Activated T-helper 2 cell treated with anti-CD3 and anti-CD28 coated beads, Interferon-gamma antibody, Interleukin-2, Interleukin-4, amounts not matched to agents 10 μg/mL and 5 μg/mL and 100 μg/mL, durations not matched to agents 14 hours and 24 hours and 36 hours (primary cell): ENCODE measurements around the gene HSPBP1. TPM values are rescaled to one million over a fixed set of nuclear protein-coding genes. Genes with fewer than 3 reads are reported as not detected.

Experiments used
- DNase-seq: peaks from one replicate; pipeline ENCODE4 v3.0.0; 2021; ENCODE audit warnings: low spot score
- H3K27ac Mint-ChIP-seq: one replicate; pipeline ENCODE4 v1.8.0; 2021; ENCODE audit warnings: mixed read lengths
- H3K27me3 Mint-ChIP-seq: one replicate; pipeline ENCODE4 v1.8.0; 2021; ENCODE audit warnings: low read depth, mixed read lengths
- H3K36me3 Mint-ChIP-seq: one replicate; pipeline ENCODE4 v1.8.0; 2021; ENCODE audit warnings: low read depth, mixed read lengths
- H3K4me1 Mint-ChIP-seq: one replicate; pipeline ENCODE4 v1.8.0; 2021; ENCODE audit warnings: low read depth, mixed read lengths
- H3K4me3 Mint-ChIP-seq: one replicate; pipeline ENCODE4 v1.8.0; 2021; ENCODE audit warnings: low read depth, mild to moderate bottlenecking, moderate library complexity, mixed read lengths
- H3K9me3 Mint-ChIP-seq: one replicate; pipeline ENCODE4 v1.8.0; 2021; ENCODE audit warnings: mixed read lengths
- intact Hi-C: fragments of 100-400 bp; cut with micrococcal nuclease; formaldehyde crosslinking; loops from one replicate; pipeline ENCODE4 v1.15.1; 2023
- total RNA-seq: library from RNA; stranded (reverse); gene quantifications from 2 replicates; pipeline ENCODE4 v1.2.3, GENCODE V29; 2022

Gene HSPBP1
- total RNA-seq, 1 donor from 2014 or later, result 59.3 TPM

DNA sequence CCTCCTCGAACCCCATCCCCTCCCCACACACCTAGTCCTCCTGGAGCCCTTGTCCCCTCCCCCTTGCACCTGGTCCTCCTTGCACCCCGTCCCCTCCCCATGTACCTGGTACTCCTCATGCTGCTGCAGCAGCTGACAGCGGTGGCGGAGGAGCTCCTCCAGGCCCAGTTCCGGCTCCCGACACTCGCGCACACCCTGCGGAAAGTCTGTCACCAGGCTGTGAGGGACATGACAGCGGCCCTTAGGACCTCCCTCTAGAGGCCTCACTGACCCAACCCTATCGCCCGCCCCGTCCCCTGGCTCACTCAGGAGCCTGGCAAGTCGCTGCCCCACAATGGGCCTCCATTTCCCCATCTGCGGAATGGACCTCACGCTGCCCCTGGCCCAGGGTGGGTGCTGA lies 14.7 kb downstream of the HSPBP1 start:
- no peak overlapping the region for H3K27ac Mint-ChIP-seq
- H3K36me3 Mint-ChIP-seq, result peaks cover 20% of the 10 kb centered on the region
- intact Hi-C loops, result no loop called here
- no peak for DNase-seq
- peaks cover 8% of the 10 kb centered on the region for H3K9me3 Mint-ChIP-seq
- H3K4me1 Mint-ChIP-seq, result peaks cover 4% of the 10 kb centered on the region
- no peak overlapping the region for H3K4me3 Mint-ChIP-seq
- no peaks in the 10 kb centered on the region for H3K27me3 Mint-ChIP-seq

DNA sequence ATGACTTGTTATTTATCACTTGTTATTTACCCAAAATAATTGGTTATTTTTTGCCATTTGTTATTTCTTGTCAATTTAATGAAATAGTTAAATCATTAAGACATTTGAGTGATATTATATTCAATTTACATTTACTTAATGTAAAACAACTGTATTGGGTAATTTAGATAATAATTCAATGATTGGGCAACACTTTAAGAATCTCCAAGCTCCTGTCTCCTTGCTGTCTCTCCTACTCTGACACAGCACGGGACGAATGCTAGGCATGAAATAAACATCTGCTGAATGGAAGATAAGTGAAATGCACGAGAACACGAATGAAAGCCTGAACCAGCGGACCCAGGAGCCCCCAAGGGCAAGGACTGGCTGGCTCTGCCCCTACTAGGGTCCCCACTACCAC lies 15.4 kb downstream of the HSPBP1 start:
- no peak overlapping the region for H3K27ac Mint-ChIP-seq
- intact Hi-C loops, result no loop called here
- H3K27me3 Mint-ChIP-seq, result no peaks in the 10 kb centered on the region

DNA sequence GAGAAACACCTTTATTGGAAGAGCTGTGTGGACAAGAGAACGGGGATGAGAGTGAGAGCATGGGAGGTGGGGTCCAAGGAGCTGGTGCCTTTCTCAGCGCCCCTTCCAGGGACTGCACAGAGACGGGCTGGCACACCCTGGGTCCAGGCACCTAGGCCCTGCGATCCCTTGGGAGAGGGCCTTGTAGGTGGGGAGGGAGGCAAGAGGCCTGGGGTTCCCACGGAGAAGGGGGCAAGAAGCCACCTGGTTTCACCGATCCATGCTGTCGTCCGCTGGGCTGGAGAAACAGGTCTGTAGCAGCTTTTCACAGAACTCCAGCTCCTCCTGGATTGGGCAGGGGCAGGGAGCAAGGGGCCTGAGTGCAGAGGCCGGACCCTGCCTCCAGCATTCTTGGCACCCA lies 17.6 kb downstream of the HSPBP1 start:
- Mint-ChIP-seq H3K27ac (no peak overlapping the region), H3K9me3 (peaks cover 8% of the 10 kb centered on the region), H3K27me3 (no peaks in the 10 kb centered on the region), H3K4me3 (no peak overlapping the region), H3K4me1 (peaks cover 13% of the 10 kb centered on the region), H3K36me3 (peaks cover 18% of the 10 kb centered on the region)
- DNase-seq, result no peak
- intact Hi-C loops, result no loop called here

More for the DNA sequence above, 15.4 kb downstream of the HSPBP1 start:
- peaks cover 19% of the 10 kb centered on the region for H3K36me3 Mint-ChIP-seq
- DNase-seq, result no peak
- no peak overlapping the region for H3K4me3 Mint-ChIP-seq
- peaks cover 7% of the 10 kb centered on the region for H3K4me1 Mint-ChIP-seq
- peaks cover 8% of the 10 kb centered on the region for H3K9me3 Mint-ChIP-seq

DNA sequence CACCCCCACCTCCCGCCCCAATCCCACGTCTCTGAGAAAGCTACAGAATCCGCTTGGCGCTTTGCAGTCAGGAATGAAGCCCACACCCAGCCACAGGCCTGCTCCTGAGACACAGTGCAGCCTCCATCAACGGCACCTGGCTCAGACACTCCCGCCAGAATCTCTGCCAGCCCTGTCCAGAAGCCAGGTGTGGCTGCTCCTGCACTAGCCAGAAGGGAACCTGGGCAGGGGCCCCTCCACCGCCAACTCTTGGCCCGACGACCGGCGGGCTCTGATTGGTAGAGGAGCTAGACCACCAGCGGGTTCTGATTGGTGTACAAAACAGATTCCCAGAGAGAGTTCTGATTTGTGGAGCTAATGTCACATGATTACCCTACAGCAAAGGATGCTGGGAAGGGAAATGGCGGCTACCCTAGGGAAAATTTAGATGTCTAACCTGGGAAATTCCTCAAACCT lies 18.2 kb downstream of the HSPBP1 start:
- Mint-ChIP-seq H3K9me3 (peaks cover 6% of the 10 kb centered on the region), H3K36me3 (peaks cover 23% of the 10 kb centered on the region), H3K4me3 (no peak overlapping the region), H3K27me3 (no peaks in the 10 kb centered on the region), H3K27ac (no peak overlapping the region), H3K4me1 (peaks cover 20% of the 10 kb centered on the region)
- intact Hi-C loops, result no loop called here
- no peak for DNase-seq

DNA sequence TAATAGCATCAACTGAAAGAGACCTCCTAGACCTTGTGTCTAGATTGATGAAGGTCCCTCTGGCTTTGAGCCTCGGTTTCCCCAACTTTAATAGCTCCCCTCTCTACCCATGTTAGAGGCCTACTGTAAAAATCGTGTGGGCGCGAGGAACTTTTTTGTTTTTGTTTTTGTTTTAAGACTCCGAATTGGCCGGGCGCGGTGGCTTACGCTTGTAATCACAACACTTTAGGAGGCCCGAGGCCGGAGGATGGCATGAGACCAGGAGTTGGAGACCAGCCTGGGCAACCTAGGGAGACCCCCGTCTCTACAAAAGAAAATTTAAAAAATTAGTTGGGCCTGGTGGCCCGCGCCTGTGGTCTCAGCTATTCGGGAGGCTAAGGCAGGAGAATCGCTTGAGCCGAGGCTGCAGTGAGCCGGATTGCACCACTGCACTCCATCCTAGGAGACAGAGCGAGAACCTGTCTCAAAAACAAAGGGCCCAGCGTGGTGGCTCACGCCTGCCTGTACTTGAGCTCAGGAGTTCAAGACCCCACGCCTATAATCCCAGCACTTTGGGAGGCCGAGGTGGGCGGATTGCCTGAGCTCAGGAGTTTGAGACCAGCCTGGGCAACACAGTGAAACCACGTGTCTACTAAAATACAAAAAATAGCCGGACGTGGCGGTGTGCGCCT lies 20.2 kb downstream of the HSPBP1 start:
- H3K36me3 Mint-ChIP-seq, result peaks cover 37% of the 10 kb centered on the region
- no peaks in the 10 kb centered on the region for H3K27me3 Mint-ChIP-seq
- intact Hi-C loops, result loop anchor here (1.0 to 10.0 kb wide), 9 partner anchors 21 to 1055 kb away; partner anchors contain the start of genes CCDC106, HSPBP1, KMT5C and PPP1R12C
- DNase-seq, result no peak
- H3K9me3 Mint-ChIP-seq, result no peaks in the 10 kb centered on the region
- peak overlapping the region; percentile 97 for H3K27ac Mint-ChIP-seq
- H3K4me1 Mint-ChIP-seq, result peaks cover 39% of the 10 kb centered on the region
- H3K4me3 Mint-ChIP-seq, result peak overlapping the region; percentile 83

DNA sequence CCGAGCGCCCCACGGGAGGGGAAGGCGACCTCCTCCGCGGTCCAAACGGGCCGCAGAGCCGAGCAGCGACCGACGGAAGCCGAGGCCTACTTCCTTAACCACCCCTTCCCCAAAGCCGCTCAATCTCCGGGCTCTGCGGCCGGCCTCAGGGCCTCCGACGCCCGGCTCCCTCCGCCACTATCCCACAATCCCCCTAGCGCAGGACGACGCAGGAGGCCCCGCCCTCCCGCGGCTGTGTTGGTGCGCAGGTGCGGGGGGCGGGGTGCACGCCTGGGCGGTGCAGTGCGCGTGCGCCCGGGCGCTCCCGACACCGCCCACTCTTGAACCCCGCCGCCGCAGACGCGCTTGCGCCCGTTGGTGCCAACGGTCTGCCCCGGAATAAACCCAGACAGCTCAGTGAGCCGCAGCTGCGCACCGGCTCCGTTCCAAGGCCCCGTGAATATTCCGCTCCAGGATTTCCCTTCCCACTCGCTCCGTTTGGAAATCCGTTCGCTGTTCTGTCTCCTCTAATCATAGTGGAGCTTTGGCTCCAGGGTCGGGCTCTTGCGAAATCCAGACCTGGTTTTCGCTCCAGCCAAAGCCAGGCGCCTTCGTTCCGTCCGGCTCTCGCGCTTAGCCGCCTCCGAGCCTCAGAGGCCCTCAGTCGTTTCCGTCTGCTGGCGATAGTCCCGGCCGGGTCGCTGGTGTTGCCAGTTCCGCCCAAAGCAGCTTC lies 20.9 kb downstream of the HSPBP1 start, which contains the start of gene PPP6R1:
TSS of gene PPP6R1 (minus strand) at position 190 of the 712 bp plus-strand sequence. CDS start 11,914 bp downstream, outside the sequence.
- intact Hi-C loops, result loop anchor here (1.0 to 10.0 kb wide), 9 partner anchors 21 to 1054 kb away; partner anchors contain the start of genes CCDC106, HSPBP1, KMT5C and PPP1R12C
- Mint-ChIP-seq H3K4me3 (peak within 1 kb of the TSS; percentile 92), H3K27me3 (no peaks in the 10 kb centered on the region), H3K27ac (peak within 1 kb of the TSS; percentile 97), H3K4me1 (peaks cover 43% of the 10 kb centered on the region), H3K9me3 (no peaks in the 10 kb centered on the region), H3K36me3 (peaks cover 41% of the 10 kb centered on the region)
- DNase-seq, result peak; percentile 94

DNA sequence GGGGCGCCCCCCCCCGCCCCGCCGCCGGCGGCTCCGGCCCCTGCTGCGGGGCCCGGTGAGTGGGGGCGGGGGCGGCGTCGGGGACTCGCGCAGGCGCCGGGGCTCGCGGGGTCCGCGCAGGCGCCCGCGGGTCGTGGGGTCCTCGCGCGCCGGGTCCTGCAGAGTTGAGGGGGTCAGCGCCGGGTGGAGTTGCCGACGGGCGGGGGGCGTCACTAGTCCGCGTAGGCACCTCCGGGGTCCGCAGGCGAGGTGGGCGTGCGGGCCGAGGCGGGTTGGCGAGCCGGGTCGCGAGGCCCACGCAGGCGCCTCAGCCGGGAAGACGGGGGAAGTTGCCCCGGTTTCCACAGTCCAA lies 21.5 kb downstream of the HSPBP1 start:
- peaks cover 49% of the 10 kb centered on the region for H3K4me1 Mint-ChIP-seq
- no peaks in the 10 kb centered on the region for H3K9me3 Mint-ChIP-seq
- H3K4me3 Mint-ChIP-seq, result peak overlapping the region; percentile 83
- peak; percentile 34 for DNase-seq
- peak overlapping the region; percentile 97 for H3K27ac Mint-ChIP-seq
- H3K36me3 Mint-ChIP-seq, result peaks cover 44% of the 10 kb centered on the region
- intact Hi-C loops, result loop anchor here (2.0 to 10.0 kb wide), 5 partner anchors 81 to 1054 kb away; partner anchors contain the start of genes CCDC106, PPP1R12C, RPS9 and ZNF580
- H3K27me3 Mint-ChIP-seq, result no peaks in the 10 kb centered on the region

DNA sequence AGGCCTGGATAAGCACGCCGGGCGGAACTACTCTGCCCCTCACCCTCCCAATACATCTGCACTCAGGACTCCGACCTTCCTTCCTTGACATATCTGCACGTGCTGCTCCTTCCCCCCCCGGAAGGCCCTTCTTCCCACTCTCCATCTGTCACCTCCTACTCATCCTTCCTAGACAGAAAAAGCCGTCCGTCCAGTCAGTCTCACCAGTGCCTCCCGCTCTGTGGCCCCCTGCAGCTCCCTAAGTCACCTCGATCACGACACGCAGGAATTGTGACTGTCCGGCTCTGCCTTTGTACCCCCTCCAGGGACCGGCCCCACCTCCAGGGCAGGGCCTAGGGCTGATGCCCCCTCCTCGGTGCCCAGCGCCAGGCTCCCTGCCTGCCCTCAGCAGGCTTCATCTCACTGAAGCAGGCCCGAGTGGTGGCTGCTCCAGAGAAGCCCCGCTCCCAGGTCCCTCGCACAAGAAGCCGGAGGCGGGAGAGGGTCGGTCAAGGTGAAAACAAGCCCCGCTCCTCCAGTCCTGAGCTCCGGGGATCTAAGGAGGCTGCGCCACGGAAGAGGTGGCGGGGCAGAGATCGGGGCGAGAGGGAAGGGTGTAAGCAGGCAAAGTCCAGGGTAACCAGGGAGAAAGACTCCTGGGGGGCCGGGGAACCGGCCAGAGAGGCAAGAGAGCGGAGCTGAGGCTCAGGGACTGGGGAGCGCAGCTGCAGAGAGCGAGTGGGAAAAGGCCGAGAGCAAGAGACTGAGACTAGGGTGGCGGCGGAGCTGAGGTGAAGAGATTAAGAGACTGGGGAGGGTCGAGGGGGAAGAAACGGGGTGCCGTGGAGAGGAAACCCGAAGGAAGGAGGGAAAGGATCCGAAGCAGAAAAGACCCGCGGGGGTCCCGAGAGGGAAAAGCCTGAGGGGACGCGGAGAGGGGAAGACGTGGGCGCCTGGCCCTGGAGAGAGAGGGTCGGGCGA lies 22.2 kb downstream of the HSPBP1 start:
- no peak for DNase-seq
- H3K36me3 Mint-ChIP-seq, result peaks cover 46% of the 10 kb centered on the region
- H3K4me1 Mint-ChIP-seq, result peaks cover 55% of the 10 kb centered on the region
- peak overlapping the region; percentile 92 for H3K4me3 Mint-ChIP-seq
- H3K27ac Mint-ChIP-seq, result peak overlapping the region; percentile 94
- no peaks in the 10 kb centered on the region for H3K27me3 Mint-ChIP-seq
- no peaks in the 10 kb centered on the region for H3K9me3 Mint-ChIP-seq
- intact Hi-C loops, result loop anchor here (2.0 to 10.0 kb wide), 5 partner anchors 80 to 1053 kb away; partner anchors contain the start of genes CCDC106, PPP1R12C, RPS9 and ZNF580

DNA sequence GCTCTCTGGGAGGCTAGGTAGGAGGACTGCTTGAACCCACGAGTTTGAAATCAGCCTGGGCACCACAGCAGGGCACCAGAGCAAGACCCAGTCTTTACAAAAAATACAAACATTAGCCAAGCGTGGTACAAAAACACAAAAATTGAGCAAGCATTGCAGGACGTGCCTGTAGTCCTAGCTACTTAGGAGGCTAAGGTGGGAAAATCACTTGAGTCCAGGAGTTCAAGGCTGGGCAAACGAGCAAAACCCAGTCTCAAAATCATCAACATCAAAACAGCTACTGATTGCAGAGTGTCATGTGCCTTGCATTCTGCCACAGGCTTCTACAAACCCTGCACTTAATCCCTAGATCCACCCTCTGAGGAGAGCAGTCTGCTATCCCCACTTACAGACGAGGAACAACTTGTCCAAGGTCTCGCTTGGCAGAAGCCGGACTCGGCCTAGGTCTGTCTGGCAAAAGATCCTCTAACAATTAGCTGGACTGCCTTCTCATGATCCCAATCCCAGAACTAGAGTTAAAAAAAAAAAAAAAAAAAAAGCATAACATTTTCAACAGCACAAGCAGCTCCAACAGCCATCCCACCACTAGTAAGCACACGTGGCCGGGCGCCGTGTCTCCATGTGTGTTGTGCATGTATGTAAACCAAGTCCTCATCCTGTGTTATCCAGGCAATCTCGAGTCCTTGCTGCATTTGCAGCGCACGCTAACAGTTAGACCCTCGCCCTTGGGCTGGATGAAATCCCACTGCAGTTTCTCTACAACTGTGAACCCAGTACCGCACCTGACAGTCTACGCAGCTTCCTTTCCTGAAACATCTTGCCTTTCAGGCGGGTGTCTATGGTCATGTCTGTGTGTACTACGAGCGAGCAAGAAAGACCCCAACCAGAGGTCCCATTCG lies 23.1 kb downstream of the HSPBP1 start:
- H3K4me1 Mint-ChIP-seq, result peaks cover 56% of the 10 kb centered on the region
- no peaks in the 10 kb centered on the region for H3K27me3 Mint-ChIP-seq
- H3K36me3 Mint-ChIP-seq, result peaks cover 44% of the 10 kb centered on the region
- peak overlapping the region; percentile 94 for H3K27ac Mint-ChIP-seq
- intact Hi-C loops, result loop anchor here (5.0 to 10.0 kb wide), 4 partner anchors 80 to 1052 kb away; partner anchors contain the start of genes CCDC106, PPP1R12C, RPS9 and ZNF580
- no peak for DNase-seq
- peak overlapping the region; percentile 92 for H3K4me3 Mint-ChIP-seq
- H3K9me3 Mint-ChIP-seq, result no peaks in the 10 kb centered on the region

DNA sequence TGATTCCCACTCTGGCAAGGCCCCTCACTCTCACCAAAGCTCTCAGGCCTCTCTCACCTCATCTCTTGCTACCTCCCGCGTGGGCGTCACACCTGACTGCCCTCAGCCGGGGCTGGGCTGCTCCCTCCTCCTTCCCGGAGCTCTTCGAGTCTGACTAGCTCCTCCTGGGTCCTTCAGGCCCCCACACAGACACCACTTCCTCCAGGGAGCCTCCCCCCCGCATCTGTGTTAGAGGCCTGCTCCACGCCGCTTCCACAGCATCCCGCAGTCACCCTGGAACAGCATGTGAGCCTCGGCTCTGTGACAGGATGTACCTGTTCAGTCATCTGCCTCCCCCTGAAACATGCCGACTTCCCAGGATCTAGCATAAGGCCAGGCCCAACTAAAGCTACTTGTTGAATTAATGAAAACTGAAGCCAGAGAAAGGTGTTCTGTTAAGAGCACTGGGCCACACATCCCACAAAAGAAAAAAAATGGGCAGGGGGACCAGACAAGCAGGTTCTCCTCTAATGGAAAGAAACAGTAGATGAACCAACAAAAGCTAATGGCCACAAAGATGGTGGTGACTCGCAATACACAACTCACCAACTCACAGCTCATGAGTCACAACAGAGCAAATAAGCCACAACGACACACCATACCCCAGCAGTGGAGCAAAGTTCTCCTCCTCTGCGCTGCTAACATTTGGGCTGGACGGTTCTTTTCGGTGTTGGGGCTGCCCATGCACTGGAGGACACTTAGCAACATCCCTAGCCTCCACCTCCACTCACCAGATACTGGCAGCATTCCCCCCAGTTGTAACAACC lies 24.1 kb downstream of the HSPBP1 start:
- Mint-ChIP-seq H3K27me3 (no peaks in the 10 kb centered on the region), H3K36me3 (peaks cover 52% of the 10 kb centered on the region), H3K27ac (peak overlapping the region; percentile 94), H3K9me3 (no peaks in the 10 kb centered on the region), H3K4me3 (peak overlapping the region; percentile 92), H3K4me1 (peaks cover 66% of the 10 kb centered on the region)
- intact Hi-C loops, result loop anchor here (5.0 to 10.0 kb wide), 4 partner anchors 79 to 1051 kb away; partner anchors contain the start of genes CCDC106, PPP1R12C, RPS9 and ZNF580
- DNase-seq, result peak; percentile 27

DNA sequence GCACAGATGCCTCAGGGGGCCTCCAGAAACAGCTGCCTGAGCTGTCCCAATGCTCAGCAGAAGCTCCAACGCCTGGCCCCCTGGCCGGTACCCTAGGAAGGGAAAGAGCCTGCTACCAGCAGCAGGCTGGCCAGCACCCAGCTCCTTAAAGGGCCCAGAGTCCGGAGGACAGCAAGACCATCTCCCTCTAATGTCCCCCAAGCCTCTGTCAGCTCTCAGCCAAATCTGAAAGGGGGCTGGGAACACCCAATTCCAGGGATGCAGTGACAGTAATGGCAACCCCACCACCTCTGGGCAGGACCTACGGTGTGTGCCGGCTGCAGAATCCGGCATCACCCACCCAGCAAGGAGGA lies 25.3 kb downstream of the HSPBP1 start:
- Mint-ChIP-seq H3K4me1 (peaks cover 63% of the 10 kb centered on the region), H3K27ac (peak overlapping the region; percentile 94), H3K9me3 (no peaks in the 10 kb centered on the region), H3K27me3 (no peaks in the 10 kb centered on the region), H3K4me3 (peak overlapping the region; percentile 92), H3K36me3 (peaks cover 54% of the 10 kb centered on the region)
- intact Hi-C loops, result loop anchor here (5.0 to 10.0 kb wide), 3 partner anchors 37 to 1050 kb away; partner anchors contain the start of genes CCDC106, RPS9, ZNF580 and ZNF581
- DNase-seq, result no peak
